IMR-90 (cell line): ENCODE data around the gene JCAD. TPM values are rescaled to one million over a fixed set of nuclear protein-coding genes. Genes with fewer than 3 reads are reported as not detected.

ENCODE experiments used
- ATAC-seq: fragments of 200-7000 bp; cut with Tn5 transposase; 2 replicates; pipeline ENCODE4 v1.9.1; 2020; ENCODE audit warnings: low read depth, mild to moderate bottlenecking, moderate library complexity
- BruUV-seq: library from RNA; stranded (reverse); fragments of 400-500 nt; replicated peaks from 2 replicates; lab custom pipeline; 2021; lab: Mats Ljungman, UMichigan
- CTCF ChIA-PET: fragments of 300-600 bp; formaldehyde crosslinking; extraction: SDS; loops from one replicate; lab custom pipeline; 2021; ENCODE audit warnings: antibody characterized with exemption; lab: Yijun Ruan, JAX
- POLR2A ChIA-PET: fragments of 300-600 bp; sonication (Branson Sonifier 250); formaldehyde crosslinking; loops from one replicate; lab custom pipeline; 2022; ENCODE audit warnings: antibody characterized with exemption; ENCODE audit not compliant: unreplicated experiment; lab: Charles Lee
- DNase-seq: peaks from one replicate; pipeline ENCODE4 v3.0.0; 2013
- H2AFZ ChIP-seq: replicated peaks from 2 replicates; pipeline ENCODE3; 2013; ENCODE audit warnings: low read length, mild to moderate bottlenecking; ENCODE audit not compliant: poor library complexity
- H2AK5ac ChIP-seq: 2 replicates; pipeline ENCODE4 v1.6.1; 2013; ENCODE audit warnings: low read depth, low read length, inconsistent platforms
- H2AK9ac ChIP-seq: replicated peaks from 2 replicates; pipeline ENCODE3; 2013; ENCODE audit warnings: mild to moderate bottlenecking, low read depth, low read length, moderate library complexity; ENCODE audit not compliant: poor library complexity
- H2BK120ac ChIP-seq: 2 replicates; pipeline ENCODE4 v1.6.1; 2013; ENCODE audit warnings: low read depth, low read length, inconsistent platforms
- H2BK15ac ChIP-seq: 3 replicates; pipeline ENCODE4 v1.6.1; 2013; ENCODE audit warnings: low read depth, low read length, inconsistent platforms
- H2BK20ac ChIP-seq: 2 replicates; pipeline ENCODE4 v1.6.1; 2013; ENCODE audit warnings: low read depth, mild to moderate bottlenecking, inconsistent platforms, low read length, moderate library complexity
- H2BK5ac ChIP-seq: 2 replicates; pipeline ENCODE4 v1.6.1; 2013; ENCODE audit warnings: mild to moderate bottlenecking, low read depth, low read length, inconsistent platforms; ENCODE audit not compliant: poor library complexity, severe bottlenecking
- H3K14ac ChIP-seq: replicated peaks from 2 replicates; pipeline ENCODE4 v1.6.1; 2013; ENCODE audit warnings: low read depth, low read length, inconsistent platforms
- H3K18ac ChIP-seq: 2 replicates; pipeline ENCODE4 v1.6.1; 2013; ENCODE audit warnings: low read depth, low read length, control low read depth
- H3K23ac ChIP-seq: 2 replicates; pipeline ENCODE4 v1.6.1; 2013; ENCODE audit warnings: low read depth, low read length, inconsistent platforms
- H3K27ac ChIP-seq: 2 replicates; pipeline ENCODE4 v1.5.1; 2013; ENCODE audit warnings: mild to moderate bottlenecking, control low read depth, low read length; ENCODE audit not compliant: insufficient read depth
- H3K27me3 ChIP-seq: 2 replicates; pipeline ENCODE4 v1.6.1; 2013; ENCODE audit warnings: low read length; ENCODE audit not compliant: control insufficient read depth, insufficient read depth
- H3K36me3 ChIP-seq: 2 replicates; pipeline ENCODE4 v1.6.1; 2013; ENCODE audit warnings: low read length, mixed read lengths; ENCODE audit not compliant: control insufficient read depth, insufficient read depth
- H3K4ac ChIP-seq: 2 replicates; pipeline ENCODE4 v1.6.1; 2013; ENCODE audit warnings: low read depth, low read length, inconsistent platforms
- H3K4me1 ChIP-seq: 2 replicates; pipeline ENCODE4 v1.6.1; 2013; ENCODE audit warnings: low read length, mixed read lengths; ENCODE audit not compliant: control insufficient read depth, insufficient read depth
- H3K4me2 ChIP-seq: 2 replicates; pipeline ENCODE4 v1.6.1; 2013; ENCODE audit warnings: low read depth, mild to moderate bottlenecking, control low read depth, low read length, moderate library complexity
- H3K4me3 ChIP-seq: 2 replicates; pipeline ENCODE4 v1.5.1; 2013; ENCODE audit warnings: low read depth, mild to moderate bottlenecking, control low read depth, low read length, moderate library complexity; ENCODE audit not compliant: insufficient read depth
- H3K56ac ChIP-seq: 2 replicates; pipeline ENCODE4 v1.6.1; 2013; ENCODE audit warnings: low read length, inconsistent platforms; ENCODE audit not compliant: insufficient read depth; ENCODE audit errors: extremely low read depth
- H3K79me1 ChIP-seq, 2 experiments: 2 replicates each; pipeline ENCODE4 v1.6.1; 2013; ENCODE audit warnings: low read length in 2 of 2, inconsistent platforms in 1 of 2, low read depth in 1 of 2
- H3K9ac ChIP-seq: 2 replicates; pipeline ENCODE4 v1.6.1; 2013; ENCODE audit warnings: low read depth, low read length, control low read depth
- H3K9me1 ChIP-seq: 2 replicates; pipeline ENCODE4 v1.6.1; 2013; ENCODE audit warnings: low read length, inconsistent platforms; ENCODE audit not compliant: insufficient read depth
- H3K9me3 ChIP-seq: 2 replicates; pipeline ENCODE4 v1.6.1; 2013; ENCODE audit warnings: low read length; ENCODE audit not compliant: control insufficient read depth, insufficient read depth
- H4K20me1 ChIP-seq: 2 replicates; pipeline ENCODE4 v1.6.1; 2013; ENCODE audit warnings: low read length, inconsistent platforms; ENCODE audit not compliant: insufficient read depth
- H4K5ac ChIP-seq: 2 replicates; pipeline ENCODE4 v1.6.1; 2013; ENCODE audit warnings: mild to moderate bottlenecking, low read depth, low read length, control low read depth
- H4K8ac ChIP-seq, 2 experiments: 2 replicates each; pipeline ENCODE4 v1.6.1; 2013; ENCODE audit warnings: low read depth in 2 of 2, low read length in 2 of 2, control low read depth in 1 of 2, inconsistent platforms in 1 of 2
- H4K91ac ChIP-seq: 2 replicates; pipeline ENCODE4 v1.6.1; 2013; ENCODE audit warnings: low read depth, low read length, inconsistent platforms; ENCODE audit not compliant: insufficient read depth
- RAD21 ChIP-seq: IDR thresholded peaks from 2 replicates; pipeline ENCODE4 v1.6.1; 2012; ENCODE audit warnings: low read length, improper control_type of control experiment
- RCOR1 ChIP-seq: IDR thresholded peaks from 2 replicates; pipeline ENCODE4 v1.6.1; 2012; ENCODE audit warnings: mild to moderate bottlenecking, low read length, improper control_type of control experiment; ENCODE audit not compliant: insufficient replicate concordance
- WGBS, 2 experiments: methylation state at CpG; one replicate each; pipeline versions ENCODE4 v1.1.5 to v1.1.7; 2013; ENCODE audit warnings: missing lambda C conversion rate in 2 of 2; ENCODE audit not compliant: insufficient read length in 1 of 2; ENCODE audit errors: extremely low coverage in 2 of 2; 5-methylcytosine and 5-hydroxymethylcytosine counted together
- dilution Hi-C: fragments of 300-500 bp; cut with HindIII; formaldehyde crosslinking; loops from one replicate; pipeline ENCODE4 v1.14.3; 2018; ENCODE audit warnings: low sequenced_read_pairs; ENCODE audit not compliant: unreplicated experiment
- in situ Hi-C: fragments of 300-500 bp; cut with MboI; formaldehyde crosslinking; loops from 3 replicates; pipeline ENCODE4 v1.14.3; 2019; ENCODE audit warnings: low sequenced_read_pairs, inconsistent platforms, mixed read lengths
- intact Hi-C: fragments of 100-400 bp; cut with micrococcal nuclease; formaldehyde crosslinking; loops from 2 replicates; pipeline ENCODE4 v1.10.0; 2022
- polyA plus RNA-seq, 3 experiments: library from polyadenylated mRNA; depleted of rRNA; stranded (reverse); fragments of >200 nt; gene quantifications; 2 replicates each; pipeline ENCODE4 v1.2.3, GENCODE V29; 2012; ENCODE audit warnings: low replicate concordance in 1 of 3
- total RNA-seq: library from RNA; depleted of rRNA; stranded (reverse); fragments of >200 nt; gene quantifications from 2 replicates; pipeline ENCODE4 v1.2.3, GENCODE V29; 2012

The JCAD gene
- total and polyA plus RNA-seq, 2 of the 4 experiments (the other 2 are of a cell fraction) = 15.9 to 16.8 TPM

DNA sequence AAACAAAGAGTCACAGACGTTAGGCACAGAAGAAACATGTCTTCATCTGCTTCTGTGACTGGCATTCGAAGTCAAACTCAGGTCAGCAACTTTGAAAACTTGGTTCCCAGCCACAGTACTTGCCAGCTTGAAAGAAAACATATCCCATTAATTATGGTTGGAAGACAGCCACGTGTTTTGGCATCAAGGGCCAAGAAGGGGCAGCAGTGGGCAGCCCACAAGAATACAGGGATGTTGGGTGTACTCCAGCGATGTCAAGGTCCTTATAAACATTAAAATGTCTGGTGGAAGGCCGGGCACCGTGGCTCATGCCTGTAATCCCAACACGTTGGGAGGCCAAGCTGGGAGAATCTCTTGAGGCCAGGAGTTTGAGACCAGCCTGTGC lies 29.5 kb downstream of the JCAD start:
- no peak overlapping the region for H3K9ac ChIP-seq
- dilution Hi-C loops (no loop called here), intact Hi-C loops (no loop called here), in situ Hi-C loops (no loop called here)
- 76% methylated on average over 3 of the region's 7 CpGs; no CpG with 5 or more reads in 1 of the 2 experiments for WGBS, 2 experiments
- H2BK20ac ChIP-seq = no peak overlapping the region
- H2BK5ac ChIP-seq = no peak overlapping the region
- no peak overlapping the region for H3K18ac ChIP-seq
- TF ChIP-seq RCOR1 (no peak), RAD21 (no peak)
- no peak overlapping the region for H4K5ac ChIP-seq
- no peak overlapping the region for H2AK9ac ChIP-seq
- ATAC-seq (no peak), DNase-seq (no peak)
- H2BK15ac ChIP-seq = no peak overlapping the region
- CTCF ChIA-PET = no interaction called here
- H3K23ac ChIP-seq = no peak overlapping the region
- no peaks in the 10 kb centered on the region for H3K27me3 ChIP-seq
- peaks cover 29 to 76% of the 10 kb centered on the region in 2 experiments for H3K79me1 ChIP-seq
- no peak overlapping the region for H3K27ac ChIP-seq
- H2AK5ac ChIP-seq = no peak overlapping the region
- no peak overlapping the region for H3K4me3 ChIP-seq
- H4K8ac ChIP-seq = no peak overlapping the region
- no peak overlapping the region for H3K56ac ChIP-seq
- H3K4me2 ChIP-seq = no peak overlapping the region
- H3K4ac ChIP-seq = no peak overlapping the region
- BruUV-seq = no TSS peak
- H4K91ac ChIP-seq = no peak overlapping the region
- H2BK120ac ChIP-seq = no peak overlapping the region
- no peak overlapping the region for H2AFZ ChIP-seq
- peaks cover 34% of the 10 kb centered on the region for H4K20me1 ChIP-seq
- peaks cover 13% of the 10 kb centered on the region for H3K9me1 ChIP-seq
- H3K4me1 ChIP-seq = no peaks in the 10 kb centered on the region
- no peaks in the 10 kb centered on the region for H3K9me3 ChIP-seq
- H3K36me3 ChIP-seq = peaks cover 67% of the 10 kb centered on the region
- H3K14ac ChIP-seq = no peak overlapping the region
- POLR2A ChIA-PET = interaction anchor here (0.6 kb wide), 1 partner anchor 569 kb away, joined by 12 read pairs; no protein-coding TSS in a partner anchor
